Medulla oblongata (tissue), 1 donor: ENCODE results near the gene FUZ.
A peak's percentile ranks its signal among the peaks of the same experiment; 100 is the strongest.

Source experiments
- DNase-seq: peaks from one replicate; pipeline ENCODE4 v3.0.0-alpha.2; 2015; ENCODE audit errors: extremely low spot score

FUZ gene

GRCh38 chr19:49781394-49781793 is 31.7 kb downstream of the FUZ start:
- DNase-seq, result no peak

GRCh38 chr19:49780861-49781260 is 32.2 kb downstream of the FUZ start:
- no peak for DNase-seq

GRCh38 chr19:49779731-49780555 is 33.1 kb downstream of the FUZ start:
- no peak for DNase-seq

GRCh38 chr19:49776371-49776764 is 36.7 kb downstream of the FUZ start:
- DNase-seq, result no peak

DNA sequence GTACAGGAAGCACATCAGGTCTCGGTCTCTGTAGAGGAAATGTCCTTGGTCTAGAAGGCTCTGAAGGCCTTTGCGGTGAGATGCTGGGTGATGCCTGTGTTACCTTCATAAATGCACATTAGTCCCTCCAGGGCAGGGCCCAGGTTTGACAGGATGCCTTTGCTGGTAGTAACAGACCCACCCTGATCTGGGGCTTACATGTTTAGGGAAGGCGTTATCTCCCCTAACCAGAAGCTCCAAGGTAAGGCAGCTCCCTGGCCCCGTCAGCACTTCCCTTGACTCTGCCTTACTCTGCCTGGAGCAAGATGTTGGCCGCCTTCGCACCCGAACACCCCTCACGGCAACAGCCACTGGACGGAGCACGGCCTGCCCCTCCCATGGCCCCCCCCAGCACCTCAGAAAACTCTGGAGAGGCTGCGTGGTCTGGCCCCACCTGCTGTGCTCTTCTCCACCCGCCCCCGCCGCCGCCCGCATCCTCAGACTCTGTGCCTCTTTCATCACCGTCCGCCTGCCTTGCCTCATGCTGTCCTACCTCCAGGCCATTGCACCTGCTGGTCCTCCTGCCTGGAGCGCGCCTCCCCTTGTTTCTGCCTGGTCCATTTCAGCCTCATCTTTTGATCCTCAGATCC is 37.2 kb downstream of the FUZ start:
- no peak for DNase-seq

DNA sequence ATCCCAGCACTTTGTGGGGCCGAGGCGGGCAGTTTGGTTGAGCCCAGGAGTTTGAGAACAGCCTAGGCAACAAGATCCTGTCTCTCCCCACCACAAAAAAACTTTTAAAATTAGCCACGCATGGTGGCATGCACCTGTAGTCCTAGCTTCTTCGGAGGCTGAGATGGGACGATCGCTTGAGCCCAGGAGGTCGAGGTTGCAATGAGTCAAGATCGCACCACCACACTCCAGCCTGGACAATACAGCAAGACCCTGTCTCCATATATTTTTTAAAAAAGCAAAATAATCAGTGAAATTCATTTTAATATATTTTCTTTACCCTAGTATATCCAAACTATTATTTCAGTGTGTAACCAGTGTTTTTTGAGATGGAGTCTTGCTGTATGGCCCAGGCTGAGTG is 38.1 kb downstream of the FUZ start:
- DNase-seq, result no peak

DNA sequence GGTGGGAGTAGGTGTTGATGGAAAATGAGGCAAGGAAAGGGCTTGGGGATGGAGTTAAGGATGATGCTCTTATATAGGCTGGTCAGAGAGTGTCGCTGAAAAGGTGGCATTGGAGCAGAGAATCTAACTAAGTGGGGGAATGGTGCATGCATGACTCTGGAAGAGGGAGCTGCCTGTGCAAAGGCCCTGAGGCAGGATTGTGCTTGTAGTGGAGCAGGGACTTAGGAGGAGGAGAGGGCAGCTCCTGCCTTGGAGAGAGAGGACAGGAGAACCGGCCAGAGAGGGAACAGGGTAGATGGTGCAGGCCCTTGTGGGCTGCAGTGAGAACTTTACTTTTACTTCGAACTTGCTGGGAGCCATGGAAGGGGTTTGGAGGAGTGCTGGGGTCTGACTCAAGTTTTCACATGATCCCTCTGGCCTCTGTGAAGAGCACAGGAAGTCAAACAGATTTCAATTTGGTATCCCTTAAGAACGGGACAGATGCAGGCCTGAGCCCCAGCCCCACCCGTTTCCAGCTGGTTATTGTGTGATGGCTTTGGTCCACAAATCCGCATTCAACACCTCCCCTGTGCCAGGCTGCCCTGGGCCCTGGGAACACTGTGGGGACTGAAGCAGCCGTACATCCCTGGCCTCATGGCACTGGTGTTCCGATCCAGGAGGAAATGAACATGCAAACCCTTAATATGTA is 39.3 kb downstream of the FUZ start:
- peak; percentile 23 for DNase-seq

GRCh38 chr19:49772850-49773432 is 40.2 kb downstream of the FUZ start:
- no peak for DNase-seq

DNA sequence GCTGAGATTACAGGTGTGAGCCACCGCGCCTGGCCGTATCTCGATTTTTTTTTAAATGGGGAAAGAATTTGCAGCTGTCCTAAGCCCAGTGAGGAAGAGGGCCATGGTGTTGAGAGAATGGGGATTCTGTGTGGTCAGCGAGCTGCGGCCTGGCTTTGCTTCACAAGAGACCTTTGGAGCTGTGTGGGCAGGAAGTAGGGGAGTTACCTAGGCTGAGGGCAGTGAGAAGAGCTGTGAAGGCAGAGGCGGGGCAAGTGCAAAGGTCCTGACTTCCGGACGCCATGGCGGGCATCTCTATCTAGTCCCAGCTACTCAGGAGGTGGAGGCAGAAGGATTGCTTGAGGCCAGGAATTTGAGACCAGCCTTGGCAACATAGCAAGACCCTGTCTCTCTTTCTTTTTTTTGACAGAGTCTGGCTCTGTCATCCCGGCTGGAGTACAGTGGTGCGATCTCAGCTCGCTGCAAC is 41.4 kb downstream of the FUZ start:
- no peak for DNase-seq

DNA sequence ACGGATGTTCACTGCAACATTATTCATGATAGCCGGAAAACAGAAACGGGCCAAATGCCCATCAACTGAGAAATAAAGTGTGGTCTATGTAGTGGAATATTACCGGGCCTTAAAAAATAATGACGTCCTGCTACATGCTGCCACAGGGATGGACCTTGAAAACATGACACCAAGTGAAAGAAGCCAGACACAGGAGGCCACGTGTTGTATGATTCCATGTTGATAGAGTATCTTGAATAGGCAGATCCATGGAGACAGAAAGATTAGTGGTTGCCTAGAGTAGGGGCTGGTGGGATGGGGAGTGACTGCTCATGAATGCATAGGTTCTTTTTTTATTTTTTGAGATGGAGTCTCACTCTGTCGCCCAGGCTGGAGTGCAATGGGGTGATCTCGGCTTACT is 42.6 kb downstream of the FUZ start:
- DNase-seq, result no peak

GRCh38 chr19:49767967-49768581 is 45.0 kb downstream of the FUZ start:
- DNase-seq, result no peak

- DNase-seq, result no peak
Measured at GRCh38 chr19:49767381-49767780, 45.7 kb downstream of the FUZ start.

- no peak for DNase-seq
Measured at GRCh38 chr19:49766930-49767299, 46.2 kb downstream of the FUZ start, which contains the start of gene AP2A1. AP2A1 (plus strand) TSS chr19:49767001; CDS start chr19:49767134, 133 bp downstream.

- peak; percentile 100 for DNase-seq
Measured at GRCh38 chr19:49766007-49766929, 46.8 kb downstream of the FUZ start.

DNA sequence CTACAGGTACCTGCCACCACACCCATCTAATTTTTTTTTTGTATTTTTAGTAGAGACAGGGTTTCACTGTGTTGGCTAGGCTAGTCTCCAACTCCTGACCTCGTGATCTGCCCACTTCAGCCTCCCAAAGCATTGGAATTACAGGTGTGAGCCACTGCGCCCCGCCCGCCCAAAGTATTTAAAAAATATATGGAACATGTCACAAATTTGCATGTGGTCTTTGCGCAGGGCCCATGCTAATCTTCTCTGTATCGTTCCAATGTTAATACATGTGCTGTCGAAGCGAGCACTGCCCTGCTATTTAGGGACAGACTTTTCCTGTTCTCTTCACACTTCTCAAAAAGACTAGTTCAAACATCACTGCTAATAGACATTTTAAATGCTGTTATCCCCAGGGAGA is 48.8 kb downstream of the FUZ start:
- DNase-seq, result no peak

DNA sequence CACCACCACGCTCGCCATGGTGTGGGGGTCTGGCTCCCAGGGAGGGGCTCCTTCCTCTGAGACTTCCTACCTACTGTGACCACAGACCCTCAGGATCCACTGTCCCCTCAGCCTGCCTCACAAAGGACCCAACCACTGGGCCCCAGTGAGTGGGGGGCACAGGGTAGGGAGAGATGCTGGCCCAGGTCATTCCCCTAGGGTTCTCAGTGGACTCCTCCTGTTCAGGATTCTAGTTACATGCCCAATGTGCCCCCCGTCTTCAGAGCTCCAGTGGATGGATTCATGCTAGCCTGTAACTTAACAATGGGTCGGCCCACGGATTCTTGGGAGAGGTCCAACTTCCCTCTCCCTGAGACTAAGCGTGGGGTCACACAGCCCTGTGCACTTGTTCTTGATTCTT is 49.9 kb downstream of the FUZ start, which contains the start of gene TSKS:
Gene TSKS (minus strand): TSS at position 77 of the 400 bp plus-strand sequence. CDS start 59 bp downstream, at position 18.
- DNase-seq, result no peak

DNA sequence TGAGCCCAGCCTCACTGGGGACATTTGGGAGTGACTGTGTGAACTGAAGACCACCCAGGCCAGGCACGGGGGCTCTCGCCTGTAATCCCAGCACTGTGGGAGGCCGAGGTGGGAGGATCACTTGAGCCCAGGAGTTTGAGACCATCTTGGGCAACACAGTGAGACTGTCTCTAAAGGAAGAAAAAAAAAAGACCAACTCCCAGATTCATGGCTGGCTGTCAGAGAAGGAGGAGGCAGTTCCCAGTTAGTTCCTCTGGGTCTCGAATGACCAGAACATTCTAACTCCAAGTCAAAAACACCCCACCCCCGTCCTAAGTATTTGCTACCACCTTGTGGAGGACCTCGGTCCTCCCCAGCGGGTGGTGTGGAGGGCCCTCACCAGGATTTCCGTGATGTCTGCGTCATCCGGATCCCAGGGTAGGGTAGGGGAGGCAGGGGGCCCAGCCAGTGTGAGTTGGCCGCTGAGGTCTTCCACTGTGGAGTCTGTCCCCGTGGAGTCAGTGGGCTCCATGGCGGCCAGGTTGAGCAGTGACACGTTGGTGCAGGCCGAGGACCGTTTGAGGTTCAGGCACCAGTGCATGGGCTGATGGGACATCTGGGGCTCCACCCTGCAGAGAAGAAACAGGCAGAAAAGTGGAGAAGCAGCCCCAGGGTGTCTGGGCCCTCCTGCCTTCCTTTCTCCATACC is 51.3 kb downstream of the FUZ start:
- no peak for DNase-seq

DNA sequence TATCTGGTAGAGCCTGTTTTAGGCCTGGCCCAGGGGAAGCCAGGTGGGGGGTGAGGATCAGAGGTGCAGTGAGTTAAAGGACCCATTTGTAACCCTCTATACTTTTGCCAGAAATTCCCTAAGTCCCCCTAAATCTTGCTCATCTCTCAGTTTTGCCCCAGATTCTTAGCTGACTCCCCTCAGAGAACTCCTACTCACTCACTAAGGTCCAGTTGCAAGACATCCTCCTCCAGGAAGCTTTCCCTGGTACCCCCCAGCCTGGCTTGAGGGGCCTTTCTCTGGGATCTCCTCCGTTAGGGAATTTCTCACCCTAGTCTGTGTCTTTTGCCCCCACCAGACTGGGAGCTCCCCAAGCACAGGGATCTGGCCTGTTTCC is 51.9 kb downstream of the FUZ start:
- DNase-seq, result no peak

GRCh38 chr19:49758292-49758691 is 54.8 kb downstream of the FUZ start:
- no peak for DNase-seq
